Measurements from ENCODE around the gene C13orf46.

Gene C13orf46

DNA sequence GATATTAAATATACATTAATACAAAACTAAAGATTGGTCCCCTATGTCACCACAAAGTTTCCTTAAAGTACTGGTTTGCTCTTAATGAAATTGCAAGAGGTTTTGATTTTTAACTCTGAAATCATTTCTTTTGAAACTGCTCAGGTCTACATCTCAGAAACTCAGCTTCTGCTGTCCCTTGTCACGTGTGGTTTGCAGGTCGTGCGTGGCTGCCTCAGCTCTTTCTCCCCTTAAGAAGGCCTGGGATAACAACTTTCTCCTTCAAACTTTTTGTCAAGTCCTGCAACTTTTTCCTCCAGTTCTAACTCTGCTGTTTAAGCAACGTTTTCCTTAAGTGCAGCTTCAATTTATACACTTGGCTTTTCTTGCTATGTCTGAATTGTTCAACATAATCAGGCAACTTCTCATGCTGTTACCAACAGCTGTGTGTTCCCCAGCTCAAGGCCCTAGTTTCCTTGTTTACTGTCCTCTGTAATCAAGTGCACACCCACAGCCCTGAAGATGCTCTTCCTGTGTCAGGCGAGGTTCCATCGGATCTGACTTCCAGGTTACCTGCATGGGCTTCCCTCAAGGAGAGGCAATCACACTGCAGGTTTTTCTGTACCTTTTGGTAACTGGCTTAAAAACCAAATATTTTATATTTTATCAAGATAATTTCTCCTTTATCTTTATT is 13.5 kb downstream of the C13orf46 start:
- no peaks in the 10 kb centered on the region for H3K27me3 ChIP-seq (replicated peaks)
- H3K4me3 ChIP-seq (ENCODE audit: low read depth, low read length), result no peak overlapping the region
- TF ChIP-seq, protein P1, sequence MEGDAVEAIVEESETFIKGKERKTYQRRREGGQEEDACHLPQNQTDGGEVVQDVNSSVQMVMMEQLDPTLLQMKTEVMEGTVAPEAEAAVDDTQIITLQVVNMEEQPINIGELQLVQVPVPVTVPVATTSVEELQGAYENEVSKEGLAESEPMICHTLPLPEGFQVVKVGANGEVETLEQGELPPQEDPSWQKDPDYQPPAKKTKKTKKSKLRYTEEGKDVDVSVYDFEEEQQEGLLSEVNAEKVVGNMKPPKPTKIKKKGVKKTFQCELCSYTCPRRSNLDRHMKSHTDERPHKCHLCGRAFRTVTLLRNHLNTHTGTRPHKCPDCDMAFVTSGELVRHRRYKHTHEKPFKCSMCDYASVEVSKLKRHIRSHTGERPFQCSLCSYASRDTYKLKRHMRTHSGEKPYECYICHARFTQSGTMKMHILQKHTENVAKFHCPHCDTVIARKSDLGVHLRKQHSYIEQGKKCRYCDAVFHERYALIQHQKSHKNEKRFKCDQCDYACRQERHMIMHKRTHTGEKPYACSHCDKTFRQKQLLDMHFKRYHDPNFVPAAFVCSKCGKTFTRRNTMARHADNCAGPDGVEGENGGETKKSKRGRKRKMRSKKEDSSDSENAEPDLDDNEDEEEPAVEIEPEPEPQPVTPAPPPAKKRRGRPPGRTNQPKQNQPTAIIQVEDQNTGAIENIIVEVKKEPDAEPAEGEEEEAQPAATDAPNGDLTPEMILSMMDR (IDR thresholded peaks at IDR 0.05; ENCODE audit: low read depth, low read length, missing control alignments), result no peak
- H3K36me3 ChIP-seq (replicated peaks), result peaks cover 5% of the 10 kb centered on the region
- DNase-seq, result no peak
- H3K27ac ChIP-seq, result no peak overlapping the region
- in situ Hi-C loops (cut with HindIII; ENCODE audit: low pct_ligation_motif_present, low sequenced_read_pairs), result no loop called here

GRCh38 chr13:113959198-113959597 is 14.7 kb downstream of the C13orf46 start:
- Histone ChIP-seq H3K27me3 (replicated peaks) (no peaks in the 10 kb centered on the region), H3K36me3 (replicated peaks) (peaks cover 6% of the 10 kb centered on the region), H3K27ac (no peak overlapping the region), H3K4me3 (ENCODE audit: low read depth, low read length) (no peak overlapping the region)
- TF ChIP-seq, protein P1 (IDR thresholded peaks at IDR 0.05; ENCODE audit: low read depth, low read length, missing control alignments), result no peak
- no peak for DNase-seq
- in situ Hi-C loops (cut with HindIII; ENCODE audit: low pct_ligation_motif_present, low sequenced_read_pairs), result no loop called here

- no peak overlapping the region for H3K27ac ChIP-seq
- H3K4me3 ChIP-seq (ENCODE audit: low read depth, low read length), result no peak overlapping the region
- peaks cover 14% of the 10 kb centered on the region for H3K36me3 ChIP-seq (replicated peaks)
- in situ Hi-C loops (cut with HindIII; ENCODE audit: low pct_ligation_motif_present, low sequenced_read_pairs), result no loop called here
- TF ChIP-seq, protein P1 (IDR thresholded peaks at IDR 0.05; ENCODE audit: low read depth, low read length, missing control alignments), result no peak
- H3K27me3 ChIP-seq (replicated peaks), result no peaks in the 10 kb centered on the region
- no peak for DNase-seq
Observed at GRCh38 chr13:113958373-113958772, 15.5 kb downstream of the C13orf46 start.

GRCh38 chr13:113956571-113956970 is 17.3 kb downstream of the C13orf46 start:
- in situ Hi-C loops (cut with HindIII; ENCODE audit: low pct_ligation_motif_present, low sequenced_read_pairs), result no loop called here
- no peak overlapping the region for H3K4me3 ChIP-seq (ENCODE audit: low read depth, low read length)
- H3K27me3 ChIP-seq (replicated peaks), result no peaks in the 10 kb centered on the region
- TF ChIP-seq, protein P1 (IDR thresholded peaks at IDR 0.05; ENCODE audit: low read depth, low read length, missing control alignments), result no peak
- H3K27ac ChIP-seq, result no peak overlapping the region
- H3K36me3 ChIP-seq (replicated peaks), result peaks cover 16% of the 10 kb centered on the region
- no peak for DNase-seq

GRCh38 chr13:113955691-113956090 is 18.2 kb downstream of the C13orf46 start:
- H3K27me3 ChIP-seq (replicated peaks), result no peaks in the 10 kb centered on the region
- peaks cover 16% of the 10 kb centered on the region for H3K36me3 ChIP-seq (replicated peaks)
- in situ Hi-C loops (cut with HindIII; ENCODE audit: low pct_ligation_motif_present, low sequenced_read_pairs), result no loop called here
- DNase-seq, result no peak
- H3K4me3 ChIP-seq (ENCODE audit: low read depth, low read length), result no peak overlapping the region
- no peak overlapping the region for H3K27ac ChIP-seq
- TF ChIP-seq, protein P1 (IDR thresholded peaks at IDR 0.05; ENCODE audit: low read depth, low read length, missing control alignments), result no peak

DNA sequence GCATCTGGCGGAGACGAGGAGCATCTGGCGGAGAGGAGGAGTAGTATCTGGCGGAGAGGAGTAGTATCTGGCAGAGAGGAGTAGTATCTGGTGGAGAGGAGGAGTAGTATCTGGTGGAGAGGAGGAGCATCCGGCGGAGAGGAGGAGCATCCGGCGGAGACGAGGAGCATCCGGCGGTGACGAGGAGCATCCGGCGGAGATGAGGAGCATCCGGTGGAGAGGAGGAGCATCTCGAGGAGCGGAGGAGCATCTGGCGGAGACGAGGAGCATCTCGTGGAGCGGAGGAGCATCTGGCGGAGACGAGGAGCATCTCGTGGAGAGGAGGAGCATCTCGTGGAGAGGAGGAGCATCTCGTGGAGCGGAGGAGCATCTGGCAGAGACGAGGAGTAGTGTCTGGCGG is 18.6 kb downstream of the C13orf46 start:
- TF ChIP-seq, protein P1 (IDR thresholded peaks at IDR 0.05; ENCODE audit: low read depth, low read length, missing control alignments), result no peak
- H3K4me3 ChIP-seq (ENCODE audit: low read depth, low read length), result no peak overlapping the region
- no peak for DNase-seq
- H3K27me3 ChIP-seq (replicated peaks), result no peaks in the 10 kb centered on the region
- in situ Hi-C loops (cut with HindIII; ENCODE audit: low pct_ligation_motif_present, low sequenced_read_pairs), result no loop called here
- peaks cover 16% of the 10 kb centered on the region for H3K36me3 ChIP-seq (replicated peaks)
- H3K27ac ChIP-seq, result no peak overlapping the region

Data from brain microvascular endothelial cell (primary cell).